DOHH2 (cell line): ENCODE measurements around the gene CAMTA1.
A peak's percentile ranks its signal among the peaks of the same experiment; 100 is the strongest.

Experiments used
- H3F3A ChIP-seq: fragments of 200-600 bp; sonication (generic), shearing (Covaris generic); 2 replicates; pipeline ENCODE4 v1.6.0; 2016; ENCODE audit warnings: antibody characterized with exemption, mild to moderate bottlenecking; ENCODE audit not compliant: control insufficient read depth, insufficient read depth
- H3K27ac ChIP-seq: fragments of 200-600 bp; sonication (generic); 2 replicates; pipeline ENCODE4 v1.5.1; 2014; ENCODE audit warnings: low read depth, mild to moderate bottlenecking, low read length, moderate library complexity
- H3K27me3 ChIP-seq: fragments of 200-600 bp; sonication (generic); 2 replicates; pipeline ENCODE4 v1.6.1; 2014; ENCODE audit warnings: mild to moderate bottlenecking, low read length, mixed read lengths; ENCODE audit not compliant: control insufficient read depth
- H3K36me3 ChIP-seq: fragments of 200-600 bp; sonication (generic); 2 replicates; pipeline ENCODE4 v1.6.1; 2014; ENCODE audit warnings: mild to moderate bottlenecking, low read length, moderate library complexity, mixed read lengths; ENCODE audit not compliant: control insufficient read depth
- H3K4me1 ChIP-seq: fragments of 200-600 bp; sonication (generic); 2 replicates; pipeline ENCODE4 v1.6.1; 2014; ENCODE audit warnings: mild to moderate bottlenecking, low read length, mixed read lengths; ENCODE audit not compliant: control insufficient read depth
- H3K4me2 ChIP-seq: fragments of 200-600 bp; sonication (generic); 2 replicates; pipeline ENCODE4 v1.6.0; 2014; ENCODE audit warnings: mild to moderate bottlenecking, low read length, moderate library complexity
- H3K4me3 ChIP-seq: fragments of 200-600 bp; sonication (generic); 2 replicates; pipeline ENCODE4 v1.5.1; 2014; ENCODE audit warnings: mild to moderate bottlenecking, low read length, mixed read lengths
- H3K79me2 ChIP-seq: fragments of 200-600 bp; sonication (generic); 2 replicates; pipeline ENCODE4 v1.6.1; 2014; ENCODE audit warnings: mild to moderate bottlenecking, low read length, mixed read lengths; ENCODE audit not compliant: control insufficient read depth
- H3K9me2 ChIP-seq: fragments of 200-600 bp; sonication (generic); replicated peaks from 2 replicates; pipeline ENCODE4 v1.6.1; 2014; ENCODE audit warnings: mild to moderate bottlenecking, low read length, mixed read lengths; ENCODE audit not compliant: control insufficient read depth
- H3K9me3 ChIP-seq: fragments of 200-600 bp; sonication (generic); 2 replicates; pipeline ENCODE4 v1.6.1; 2014; ENCODE audit warnings: antibody characterized with exemption, low read length, mixed read lengths; ENCODE audit not compliant: control insufficient read depth, insufficient read depth
- H4K20me1 ChIP-seq: fragments of 200-600 bp; sonication (generic); 2 replicates; pipeline ENCODE4 v1.6.0; 2014; ENCODE audit warnings: low read depth, mild to moderate bottlenecking, antibody characterized with exemption, low read length, moderate library complexity; ENCODE audit not compliant: control insufficient read depth, insufficient read depth
- EZH2phosphoT487 ChIP-seq: fragments of 200-600 bp; sonication (generic); IDR thresholded peaks from 2 replicates; pipeline ENCODE4 v1.6.1; 2017; ENCODE audit warnings: borderline replicate concordance, mild to moderate bottlenecking, antibody characterized with exemption, low read length, moderate library complexity, mixed read lengths
- TF ChIP-seq, protein P1 (sequence below): fragments of 200-600 bp; sonication (generic); IDR thresholded peaks from one replicate; pipeline ENCODE4 v1.5.1; 2014; ENCODE audit warnings: antibody characterized with exemption, mild to moderate bottlenecking, low read depth, low read length; ENCODE audit not compliant: poor library complexity, severe bottlenecking

The CAMTA1 gene

GRCh38 chr1:7783178-7783711, 998.0 kb downstream of the CAMTA1 start:
- peaks cover 8% of the 10 kb centered on the region for H3K4me1 ChIP-seq
- TF ChIP-seq, protein P1, sequence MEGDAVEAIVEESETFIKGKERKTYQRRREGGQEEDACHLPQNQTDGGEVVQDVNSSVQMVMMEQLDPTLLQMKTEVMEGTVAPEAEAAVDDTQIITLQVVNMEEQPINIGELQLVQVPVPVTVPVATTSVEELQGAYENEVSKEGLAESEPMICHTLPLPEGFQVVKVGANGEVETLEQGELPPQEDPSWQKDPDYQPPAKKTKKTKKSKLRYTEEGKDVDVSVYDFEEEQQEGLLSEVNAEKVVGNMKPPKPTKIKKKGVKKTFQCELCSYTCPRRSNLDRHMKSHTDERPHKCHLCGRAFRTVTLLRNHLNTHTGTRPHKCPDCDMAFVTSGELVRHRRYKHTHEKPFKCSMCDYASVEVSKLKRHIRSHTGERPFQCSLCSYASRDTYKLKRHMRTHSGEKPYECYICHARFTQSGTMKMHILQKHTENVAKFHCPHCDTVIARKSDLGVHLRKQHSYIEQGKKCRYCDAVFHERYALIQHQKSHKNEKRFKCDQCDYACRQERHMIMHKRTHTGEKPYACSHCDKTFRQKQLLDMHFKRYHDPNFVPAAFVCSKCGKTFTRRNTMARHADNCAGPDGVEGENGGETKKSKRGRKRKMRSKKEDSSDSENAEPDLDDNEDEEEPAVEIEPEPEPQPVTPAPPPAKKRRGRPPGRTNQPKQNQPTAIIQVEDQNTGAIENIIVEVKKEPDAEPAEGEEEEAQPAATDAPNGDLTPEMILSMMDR = no peak
- no peaks in the 10 kb centered on the region for H3K9me2 ChIP-seq
- H3K27ac ChIP-seq = no peak overlapping the region
- peaks cover 4% of the 10 kb centered on the region for H3K36me3 ChIP-seq
- H3K4me3 ChIP-seq = peak overlapping the region; percentile 79
- no peaks in the 10 kb centered on the region for H3K79me2 ChIP-seq
- no peaks in the 10 kb centered on the region for H3K27me3 ChIP-seq
- H4K20me1 ChIP-seq = no peaks in the 10 kb centered on the region; the same call in 1 of the 2 replicates
- H3K4me2 ChIP-seq = peak overlapping the region; percentile 88
- H3K9me3 ChIP-seq = no peaks in the 10 kb centered on the region
- H3F3A ChIP-seq = peaks cover 8% of the 10 kb centered on the region

GRCh38 chr1:7783826-7784491, 998.7 kb downstream of the CAMTA1 start, which contains the start of gene PER3:
PER3 (plus strand) TSS chr1:7784291; CDS start chr1:7784878, 587 bp downstream.
- no peaks in the 10 kb centered on the region for H3K9me3 ChIP-seq
- TF ChIP-seq, protein P1 = no peak
- no peak for TF ChIP-seq EZH2phosphoT487
- H3K4me2 ChIP-seq = peak within 1 kb of the TSS; percentile 88
- no peaks in the 10 kb centered on the region for H3K79me2 ChIP-seq
- H3K4me1 ChIP-seq = peaks cover 8% of the 10 kb centered on the region
- no peaks in the 10 kb centered on the region for H3K9me2 ChIP-seq
- no peaks in the 10 kb centered on the region; the same call in 1 of the 2 replicates for H4K20me1 ChIP-seq
- no peaks in the 10 kb centered on the region for H3K36me3 ChIP-seq
- H3F3A ChIP-seq = peaks cover 8% of the 10 kb centered on the region
- H3K27me3 ChIP-seq = no peaks in the 10 kb centered on the region
- H3K4me3 ChIP-seq = peak within 1 kb of the TSS; percentile 79
- H3K27ac ChIP-seq = no peak within 1 kb of the TSS

GRCh38 chr1:7784492-7785071, 999.3 kb downstream of the CAMTA1 start:
- no peaks in the 10 kb centered on the region; the same call in 1 of the 2 replicates for H4K20me1 ChIP-seq
- H3K27me3 ChIP-seq = no peaks in the 10 kb centered on the region
- H3K4me2 ChIP-seq = no peak overlapping the region
- TF ChIP-seq EZH2phosphoT487 = no peak
- TF ChIP-seq, protein P1 = no peak
- no peaks in the 10 kb centered on the region for H3K79me2 ChIP-seq
- H3K27ac ChIP-seq = no peak overlapping the region
- H3K36me3 ChIP-seq = no peaks in the 10 kb centered on the region
- no peak overlapping the region for H3K4me3 ChIP-seq
- no peaks in the 10 kb centered on the region for H3K9me3 ChIP-seq
- H3F3A ChIP-seq = peaks cover 8% of the 10 kb centered on the region
- H3K9me2 ChIP-seq = no peaks in the 10 kb centered on the region
- H3K4me1 ChIP-seq = peaks cover 8% of the 10 kb centered on the region
